OCI-LY7 (cell line): ENCODE measurements around the gene ADAMTS4. TPM values are rescaled to one million over a fixed set of nuclear protein-coding genes. Genes with fewer than 3 reads are reported as not detected.
A peak's percentile ranks its signal among the peaks of the same experiment; 100 is the strongest.

Experiments used
- BruUV-seq: library from RNA; stranded (reverse); fragments of 400-500 nt; replicated peaks from 2 replicates; lab custom pipeline; 2021; lab: Mats Ljungman, UMichigan
- CTCF ChIA-PET: fragments of 300-600 bp; sonication (Branson Sonifier 250); formaldehyde crosslinking; loops from one replicate; lab custom pipeline; 2022; ENCODE audit warnings: antibody characterized with exemption; ENCODE audit not compliant: unreplicated experiment; lab: Charles Lee
- POLR2A ChIA-PET: fragments of 300-600 bp; sonication (Branson Sonifier 250); formaldehyde crosslinking; loops from one replicate; lab custom pipeline; 2022; ENCODE audit warnings: antibody characterized with exemption; lab: Charles Lee
- DNase-seq: peaks from one replicate; pipeline ENCODE4 v3.0.0-alpha.2; 2015; ENCODE audit warnings: low spot score
- H2AFZ ChIP-seq: fragments of 200-600 bp; sonication (generic), shearing (Covaris generic); 2 replicates; pipeline ENCODE4 v1.6.1; 2014; ENCODE audit warnings: mild to moderate bottlenecking, antibody characterized with exemption, low read length, moderate library complexity
- H3K27ac ChIP-seq: fragments of 200-600 bp; sonication (generic); 2 replicates; pipeline ENCODE4 v1.5.1; 2014; ENCODE audit warnings: mixed run types, low read depth, mild to moderate bottlenecking, moderate library complexity, low read length, inconsistent platforms; ENCODE audit not compliant: poor library complexity, severe bottlenecking
- H3K36me3 ChIP-seq: fragments of 200-600 bp; sonication (generic); 2 replicates; pipeline ENCODE4 v1.6.1; 2014; ENCODE audit warnings: mild to moderate bottlenecking, antibody characterized with exemption, low read length, moderate library complexity, mixed read lengths; ENCODE audit not compliant: insufficient read depth
- H3K4me1 ChIP-seq: fragments of 200-600 bp; sonication (generic); 2 replicates; pipeline ENCODE4 v1.5.1; 2014; ENCODE audit warnings: mild to moderate bottlenecking, low read length; ENCODE audit not compliant: insufficient read depth, poor library complexity, severe bottlenecking
- H3K4me2 ChIP-seq: fragments of 200-600 bp; sonication (generic); 2 replicates; pipeline ENCODE4 v1.6.1; 2014; ENCODE audit warnings: mild to moderate bottlenecking, low read length
- H3K4me3 ChIP-seq: fragments of 200-600 bp; sonication (generic); 2 replicates; pipeline ENCODE4 v1.5.1; 2014; ENCODE audit warnings: mild to moderate bottlenecking, low read depth, low read length; ENCODE audit not compliant: poor library complexity, severe bottlenecking
- H3K79me2 ChIP-seq: fragments of 200-600 bp; sonication (generic); 2 replicates; pipeline ENCODE4 v1.6.1; 2016; ENCODE audit warnings: low read depth, mild to moderate bottlenecking, low read length, moderate library complexity, mixed read lengths; ENCODE audit not compliant: insufficient read depth
- H3K9me2 ChIP-seq: fragments of 200-600 bp; sonication (generic); 2 replicates; pipeline ENCODE4 v1.6.1; 2016; ENCODE audit warnings: mild to moderate bottlenecking, low read length, mixed read lengths; ENCODE audit not compliant: insufficient read depth
- H3K9me3 ChIP-seq: fragments of 200-600 bp; sonication (generic); 2 replicates; pipeline ENCODE4 v1.6.1; 2014; ENCODE audit warnings: mild to moderate bottlenecking, mixed run types, low read length, mixed read lengths
- H4K20me1 ChIP-seq: fragments of 200-600 bp; sonication (generic); 2 replicates; pipeline ENCODE4 v1.6.1; 2014; ENCODE audit warnings: mild to moderate bottlenecking, antibody characterized with exemption, low read length, moderate library complexity, mixed read lengths; ENCODE audit not compliant: insufficient read depth
- CTCF ChIP-seq: fragments of 200-600 bp; sonication (generic); conservative IDR thresholded peaks from 2 replicates; pipeline ENCODE4 v1.5.1; 2014; ENCODE audit warnings: mild to moderate bottlenecking, antibody characterized with exemption, low read length, moderate library complexity, mixed read lengths
- EZH2phosphoT487 ChIP-seq: fragments of 200-600 bp; sonication (generic); IDR thresholded peaks from 2 replicates; pipeline ENCODE4 v1.6.1; 2018; ENCODE audit warnings: low read depth, borderline replicate concordance, mild to moderate bottlenecking, mixed run types, antibody characterized with exemption, low read length, moderate library complexity, mixed read lengths
- intact Hi-C: fragments of 100-400 bp; cut with micrococcal nuclease; formaldehyde crosslinking; loops from one replicate; pipeline ENCODE4 v1.10.0; 2022; ENCODE audit not compliant: unreplicated experiment
- total RNA-seq, 2 experiments: library from RNA; depleted of rRNA in 1 of 2; stranded (reverse); fragments of >200 nt in 1 of 2; shearing (Covaris generic) in 1 of 2; gene quantifications; 2 replicates each; pipeline ENCODE4 v1.2.3, GENCODE V29; 2014 to 2022

Gene ADAMTS4
- total RNA-seq, 2 experiments from 2014 or later: 0.03 to 0.15 TPM

DNA sequence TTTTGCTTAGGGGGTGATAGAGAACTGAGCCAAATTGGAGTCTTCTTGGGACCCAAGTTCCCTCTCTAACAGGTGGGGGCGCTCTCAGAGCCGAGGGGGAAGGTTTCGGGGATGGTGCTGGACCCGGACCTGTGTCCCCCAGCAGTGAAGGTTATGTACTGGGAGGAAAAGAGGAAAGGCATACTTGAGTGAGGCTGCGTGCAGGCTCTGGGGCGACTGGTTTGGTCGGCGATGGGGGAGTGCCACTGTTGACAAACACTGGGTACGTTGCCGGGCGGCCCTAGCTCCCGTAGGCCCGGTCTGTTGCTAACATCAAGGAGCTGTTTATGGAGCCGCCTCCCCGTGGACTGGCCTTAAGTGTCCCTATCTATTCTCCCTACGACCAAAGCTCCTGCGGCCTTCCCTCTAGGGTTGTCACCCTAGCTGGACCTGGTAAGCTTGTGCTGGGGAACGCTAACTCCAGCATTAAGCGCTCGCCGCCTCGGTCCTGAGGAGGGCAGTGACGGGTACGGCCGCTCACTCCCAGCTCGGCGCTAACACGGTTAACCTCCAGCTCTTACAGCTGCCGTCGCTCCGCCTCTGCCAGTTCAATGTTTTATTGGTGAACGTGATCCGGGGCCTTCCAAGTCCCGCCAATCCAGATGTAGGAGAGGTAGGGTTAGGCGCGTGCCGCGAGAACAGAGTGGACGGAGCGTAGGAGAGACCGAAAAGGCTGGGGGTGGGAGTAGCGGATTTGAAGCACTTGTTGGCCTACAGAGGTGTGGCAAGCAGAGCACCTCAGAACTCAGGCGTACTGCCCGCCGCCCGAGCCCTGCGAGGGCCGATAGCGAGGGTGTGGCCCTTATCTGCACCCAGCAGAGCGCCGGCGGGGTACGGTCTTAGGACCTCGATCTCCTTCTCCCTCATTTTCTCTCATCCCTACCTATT is 32.8 kb downstream of the ADAMTS4 start, which contains the start of gene PPOX:
TSS of gene PPOX (plus strand) at position 685 of the 927 bp plus-strand sequence. CDS start 422 bp downstream, outside the sequence.
- TF ChIP-seq CTCF (peak; percentile 87), EZH2phosphoT487 (no peak)
- Histone ChIP-seq H3K9me3 (no peaks in the 10 kb centered on the region), H2AFZ (peak within 1 kb of the TSS; percentile 74), H3K79me2 (no peaks in the 10 kb centered on the region; the same call in 1 of the 2 replicates), H3K4me2 (peak within 1 kb of the TSS; percentile 97), H3K27ac (peak within 1 kb of the TSS; percentile 57), H3K4me1 (peaks cover 14% of the 10 kb centered on the region), H3K4me3 (peak within 1 kb of the TSS; percentile 79), H3K9me2 (no peaks in the 10 kb centered on the region), H3K36me3 (peaks cover 37% of the 10 kb centered on the region), H4K20me1 (no peaks in the 10 kb centered on the region)
- peak; percentile 97 for DNase-seq
- POLR2A ChIA-PET: interaction anchor here (0.5 to 3.9 kb wide), 16 partner anchors 8 to 493 kb away, joined by 3 to 23 read pairs (median 4); partner anchors contain the start of genes B4GALT3, NIT1, PFDN2 and UFC1
- intact Hi-C loops: loop anchor here (1.0 kb wide), 1 partner anchor 11 kb away; the partner anchor contains the start of gene B4GALT3
- CTCF ChIA-PET: interaction anchor here (0.6 to 2.0 kb wide), 10 partner anchors 9 to 458 kb away, joined by 3 to 10 read pairs (median 4); partner anchors contain the start of genes APOA2 and B4GALT3
- BruUV-seq: no TSS peak

DNA sequence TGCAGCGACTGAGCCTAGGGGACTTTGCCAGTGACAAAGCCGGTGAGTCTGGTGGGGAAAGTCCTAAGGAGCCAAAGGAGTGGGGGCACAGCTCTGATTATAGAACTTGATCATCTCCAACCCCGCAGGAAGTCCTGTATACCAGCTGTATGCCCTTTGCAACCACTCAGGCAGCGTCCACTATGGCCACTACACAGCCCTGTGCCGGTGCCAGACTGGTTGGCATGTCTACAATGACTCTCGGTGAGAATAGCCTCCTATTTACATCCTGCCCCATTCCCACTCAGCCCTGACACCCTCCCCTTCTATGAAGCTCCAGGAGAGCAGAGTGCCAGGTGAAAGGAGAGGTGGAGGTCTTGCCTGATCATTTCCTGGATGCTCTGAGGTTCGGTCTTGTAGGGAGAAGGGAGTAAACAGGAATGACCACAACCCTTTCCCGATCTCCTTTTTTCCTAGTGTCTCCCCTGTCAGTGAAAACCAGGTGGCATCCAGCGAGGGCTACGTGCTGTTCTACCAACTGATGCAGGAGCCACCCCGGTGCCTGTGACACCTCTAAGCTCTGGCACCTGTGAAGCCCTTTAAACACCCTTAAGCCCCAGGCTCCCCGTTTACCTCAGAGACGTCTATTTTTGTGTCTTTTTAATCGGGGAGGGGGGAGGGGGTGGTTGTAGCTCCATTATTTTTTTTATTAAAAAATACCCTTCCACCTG is 33.8 kb downstream of the ADAMTS4 start:
- H2AFZ ChIP-seq: no peak overlapping the region
- H3K4me1 ChIP-seq: peaks cover 19% of the 10 kb centered on the region
- intact Hi-C loops: no loop called here

More for the DNA sequence above, 33.8 kb downstream of the ADAMTS4 start:
- no TSS peak for BruUV-seq
- Histone ChIP-seq H3K4me2 (peak overlapping the region; percentile 97), H3K9me3 (no peaks in the 10 kb centered on the region), H3K36me3 (peaks cover 29% of the 10 kb centered on the region; the same call in 1 of the 2 replicates), H3K79me2 (peaks cover 3% of the 10 kb centered on the region; the same call in 1 of the 2 replicates), H3K4me3 (peak overlapping the region; percentile 79), H3K27ac (peak overlapping the region; percentile 57), H4K20me1 (no peaks in the 10 kb centered on the region), H3K9me2 (no peaks in the 10 kb centered on the region)
- no peak for DNase-seq
- TF ChIP-seq EZH2phosphoT487: no peak
- no peak for TF ChIP-seq CTCF
- CTCF ChIA-PET: interaction anchor here (0.9 to 2.0 kb wide), 3 partner anchors 27 to 119 kb away, joined by 3 to 5 read pairs (median 4); no protein-coding TSS in a partner anchor
- POLR2A ChIA-PET: interaction anchor here (0.5 to 3.9 kb wide), 8 partner anchors 11 to 492 kb away, joined by 3 to 23 read pairs (median 4); partner anchors contain the start of genes B4GALT3 and UFC1
